IMR-90 (cell line): ENCODE data around the gene ALDH2. TPM values are rescaled to one million over a fixed set of nuclear protein-coding genes. Genes with fewer than 3 reads are reported as not detected.

Experiments
- ATAC-seq: fragments of 200-7000 bp; cut with Tn5 transposase; 2 replicates; pipeline ENCODE4 v1.9.1; 2020; ENCODE audit warnings: low read depth, mild to moderate bottlenecking, moderate library complexity
- BruUV-seq: library from RNA; stranded (reverse); fragments of 400-500 nt; replicated peaks from 2 replicates; lab custom pipeline; 2021; lab: Mats Ljungman, UMichigan
- CTCF ChIA-PET: fragments of 300-600 bp; formaldehyde crosslinking; extraction: SDS; loops from one replicate; lab custom pipeline; 2021; ENCODE audit warnings: antibody characterized with exemption; lab: Yijun Ruan, JAX
- POLR2A ChIA-PET: fragments of 300-600 bp; sonication (Branson Sonifier 250); formaldehyde crosslinking; loops from one replicate; lab custom pipeline; 2022; ENCODE audit warnings: antibody characterized with exemption; ENCODE audit not compliant: unreplicated experiment; lab: Charles Lee
- DNase-seq: peaks from one replicate; pipeline ENCODE4 v3.0.0; 2013
- H2AFZ ChIP-seq: replicated peaks from 2 replicates; pipeline ENCODE3; 2013; ENCODE audit warnings: low read length, mild to moderate bottlenecking; ENCODE audit not compliant: poor library complexity
- H2AK5ac ChIP-seq: 2 replicates; pipeline ENCODE4 v1.6.1; 2013; ENCODE audit warnings: low read depth, low read length, inconsistent platforms
- H2AK9ac ChIP-seq: replicated peaks from 2 replicates; pipeline ENCODE3; 2013; ENCODE audit warnings: mild to moderate bottlenecking, low read depth, low read length, moderate library complexity; ENCODE audit not compliant: poor library complexity
- H2BK120ac ChIP-seq: 2 replicates; pipeline ENCODE4 v1.6.1; 2013; ENCODE audit warnings: low read depth, low read length, inconsistent platforms
- H2BK15ac ChIP-seq: 3 replicates; pipeline ENCODE4 v1.6.1; 2013; ENCODE audit warnings: low read depth, low read length, inconsistent platforms
- H2BK20ac ChIP-seq: 2 replicates; pipeline ENCODE4 v1.6.1; 2013; ENCODE audit warnings: low read depth, mild to moderate bottlenecking, inconsistent platforms, low read length, moderate library complexity
- H2BK5ac ChIP-seq: 2 replicates; pipeline ENCODE4 v1.6.1; 2013; ENCODE audit warnings: mild to moderate bottlenecking, low read depth, low read length, inconsistent platforms; ENCODE audit not compliant: poor library complexity, severe bottlenecking
- H3K14ac ChIP-seq: replicated peaks from 2 replicates; pipeline ENCODE4 v1.6.1; 2013; ENCODE audit warnings: low read depth, low read length, inconsistent platforms
- H3K18ac ChIP-seq: 2 replicates; pipeline ENCODE4 v1.6.1; 2013; ENCODE audit warnings: low read depth, low read length, control low read depth
- H3K23ac ChIP-seq: 2 replicates; pipeline ENCODE4 v1.6.1; 2013; ENCODE audit warnings: low read depth, low read length, inconsistent platforms
- H3K27ac ChIP-seq: 2 replicates; pipeline ENCODE4 v1.5.1; 2013; ENCODE audit warnings: mild to moderate bottlenecking, control low read depth, low read length; ENCODE audit not compliant: insufficient read depth
- H3K27me3 ChIP-seq: 2 replicates; pipeline ENCODE4 v1.6.1; 2013; ENCODE audit warnings: low read length; ENCODE audit not compliant: control insufficient read depth, insufficient read depth
- H3K36me3 ChIP-seq: 2 replicates; pipeline ENCODE4 v1.6.1; 2013; ENCODE audit warnings: low read length, mixed read lengths; ENCODE audit not compliant: control insufficient read depth, insufficient read depth
- H3K4ac ChIP-seq: 2 replicates; pipeline ENCODE4 v1.6.1; 2013; ENCODE audit warnings: low read depth, low read length, inconsistent platforms
- H3K4me1 ChIP-seq: 2 replicates; pipeline ENCODE4 v1.6.1; 2013; ENCODE audit warnings: low read length, mixed read lengths; ENCODE audit not compliant: control insufficient read depth, insufficient read depth
- H3K4me2 ChIP-seq: 2 replicates; pipeline ENCODE4 v1.6.1; 2013; ENCODE audit warnings: low read depth, mild to moderate bottlenecking, control low read depth, low read length, moderate library complexity
- H3K4me3 ChIP-seq: 2 replicates; pipeline ENCODE4 v1.5.1; 2013; ENCODE audit warnings: low read depth, mild to moderate bottlenecking, control low read depth, low read length, moderate library complexity; ENCODE audit not compliant: insufficient read depth
- H3K56ac ChIP-seq: 2 replicates; pipeline ENCODE4 v1.6.1; 2013; ENCODE audit warnings: low read length, inconsistent platforms; ENCODE audit not compliant: insufficient read depth; ENCODE audit errors: extremely low read depth
- H3K79me1 ChIP-seq, 2 experiments: 2 replicates each; pipeline ENCODE4 v1.6.1; 2013; ENCODE audit warnings: low read length in 2 of 2, inconsistent platforms in 1 of 2, low read depth in 1 of 2
- H3K9ac ChIP-seq: 2 replicates; pipeline ENCODE4 v1.6.1; 2013; ENCODE audit warnings: low read depth, low read length, control low read depth
- H3K9me1 ChIP-seq: 2 replicates; pipeline ENCODE4 v1.6.1; 2013; ENCODE audit warnings: low read length, inconsistent platforms; ENCODE audit not compliant: insufficient read depth
- H3K9me3 ChIP-seq: 2 replicates; pipeline ENCODE4 v1.6.1; 2013; ENCODE audit warnings: low read length; ENCODE audit not compliant: control insufficient read depth, insufficient read depth
- H4K20me1 ChIP-seq: 2 replicates; pipeline ENCODE4 v1.6.1; 2013; ENCODE audit warnings: low read length, inconsistent platforms; ENCODE audit not compliant: insufficient read depth
- H4K5ac ChIP-seq: 2 replicates; pipeline ENCODE4 v1.6.1; 2013; ENCODE audit warnings: mild to moderate bottlenecking, low read depth, low read length, control low read depth
- H4K8ac ChIP-seq, 2 experiments: 2 replicates each; pipeline ENCODE4 v1.6.1; 2013; ENCODE audit warnings: low read depth in 2 of 2, low read length in 2 of 2, control low read depth in 1 of 2, inconsistent platforms in 1 of 2
- H4K91ac ChIP-seq: 2 replicates; pipeline ENCODE4 v1.6.1; 2013; ENCODE audit warnings: low read depth, low read length, inconsistent platforms; ENCODE audit not compliant: insufficient read depth
- CHD1 ChIP-seq: IDR thresholded peaks from 2 replicates; pipeline ENCODE4 v1.6.1; 2012; ENCODE audit warnings: low read depth, low read length, improper control_type of control experiment
- FOS ChIP-seq: fragments of 150-350 bp; IDR thresholded peaks from 2 replicates; pipeline ENCODE4 v1.6.1; 2016; ENCODE audit warnings: low read depth, low read length
- MAZ ChIP-seq: IDR thresholded peaks from 2 replicates; pipeline ENCODE4 v1.6.1; 2012; ENCODE audit warnings: low read depth, mild to moderate bottlenecking, low read length, improper control_type of control experiment, moderate library complexity, borderline replicate concordance
- NFE2L2 ChIP-seq: fragments of 150-350 bp; IDR thresholded peaks from 2 replicates; pipeline ENCODE4 v1.6.1; 2016; ENCODE audit warnings: low read depth, mild to moderate bottlenecking, low read length
- SMC3 ChIP-seq: fragments of 150-350 bp; IDR thresholded peaks from 2 replicates; pipeline ENCODE4 v1.6.1; 2016; ENCODE audit warnings: low read depth, mild to moderate bottlenecking, antibody characterized with exemption, low read length, moderate library complexity
- WGBS, 2 experiments: methylation state at CpG; one replicate each; pipeline versions ENCODE4 v1.1.5 to v1.1.7; 2013; ENCODE audit warnings: missing lambda C conversion rate in 2 of 2; ENCODE audit not compliant: insufficient read length in 1 of 2; ENCODE audit errors: extremely low coverage in 2 of 2; 5-methylcytosine and 5-hydroxymethylcytosine counted together
- dilution Hi-C: fragments of 300-500 bp; cut with HindIII; formaldehyde crosslinking; loops from one replicate; pipeline ENCODE4 v1.14.3; 2018; ENCODE audit warnings: low sequenced_read_pairs; ENCODE audit not compliant: unreplicated experiment
- in situ Hi-C: fragments of 300-500 bp; cut with MboI; formaldehyde crosslinking; loops from 3 replicates; pipeline ENCODE4 v1.14.3; 2019; ENCODE audit warnings: low sequenced_read_pairs, inconsistent platforms, mixed read lengths
- intact Hi-C: fragments of 100-400 bp; cut with micrococcal nuclease; formaldehyde crosslinking; loops from 2 replicates; pipeline ENCODE4 v1.10.0; 2022
- polyA plus RNA-seq, 3 experiments: library from polyadenylated mRNA; depleted of rRNA; stranded (reverse); fragments of >200 nt; gene quantifications; 2 replicates each; pipeline ENCODE4 v1.2.3, GENCODE V29; 2012; ENCODE audit warnings: low replicate concordance in 1 of 3
- total RNA-seq: library from RNA; depleted of rRNA; stranded (reverse); fragments of >200 nt; gene quantifications from 2 replicates; pipeline ENCODE4 v1.2.3, GENCODE V29; 2012
- TF ChIP-seq, protein P1 (sequence below): fragments of 150-350 bp; IDR thresholded peaks from 2 replicates; pipeline ENCODE4 v1.6.1; 2017; ENCODE audit warnings: mild to moderate bottlenecking, antibody characterized with exemption, low read length, low read depth

The ALDH2 gene
- total and polyA plus RNA-seq, 2 of the 4 experiments (the other 2 are of a cell fraction), result 16.0 to 41.2 TPM

DNA sequence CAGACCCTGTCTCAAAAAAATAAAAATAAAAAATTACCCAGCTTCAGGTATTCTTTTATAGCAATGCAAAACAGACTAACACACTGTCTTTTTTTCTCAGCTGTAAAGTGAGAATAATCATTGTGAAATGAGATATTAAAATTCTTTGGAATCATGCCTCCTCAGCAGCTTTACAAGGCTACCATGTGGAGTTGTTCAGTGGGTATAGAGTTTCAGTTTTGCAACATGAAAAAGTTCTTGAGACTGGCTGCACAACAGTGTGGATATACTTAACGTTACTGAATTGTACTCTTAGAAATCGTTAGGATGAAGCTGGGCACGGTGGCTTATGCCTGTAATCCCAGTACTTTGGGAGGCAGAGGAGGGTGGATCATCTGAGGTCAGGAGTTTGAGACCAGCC lies 59.6 kb downstream of the ALDH2 start:
- Histone ChIP-seq H4K8ac (no peak overlapping the region), H2AK9ac (no peak overlapping the region), H3K56ac (no peak overlapping the region), H4K5ac (no peak overlapping the region), H3K9ac (no peak overlapping the region), H3K23ac (no peak overlapping the region), H2AFZ (no peak overlapping the region), H2BK120ac (no peak overlapping the region), H2BK15ac (no peak overlapping the region), H3K9me3 (no peaks in the 10 kb centered on the region), H3K4me1 (no peaks in the 10 kb centered on the region), H3K9me1 (no peaks in the 10 kb centered on the region), H4K20me1 (no peaks in the 10 kb centered on the region), H3K27me3 (peaks cover 8% of the 10 kb centered on the region), H3K4me2 (no peak overlapping the region), H3K4me3 (no peak overlapping the region), H4K91ac (no peak overlapping the region), H3K4ac (no peak overlapping the region), H3K36me3 (no peaks in the 10 kb centered on the region), H3K27ac (no peak overlapping the region), H3K14ac (no peak overlapping the region), H2BK5ac (no peak overlapping the region), H3K18ac (no peak overlapping the region), H2BK20ac (no peak overlapping the region), H2AK5ac (no peak overlapping the region), H3K79me1 (no peaks in the 10 kb centered on the region)
- POLR2A ChIA-PET, result no interaction called here
- DNase-seq (no peak), ATAC-seq (peak; percentile 53)
- in situ Hi-C loops, result no loop called here
- CTCF ChIA-PET, result interaction anchor here (0.6 to 1.0 kb wide), 2 partner anchors 13 to 115 kb away, joined by 3 read pairs; no protein-coding TSS in a partner anchor
- dilution Hi-C loops, result no loop called here
- intact Hi-C loops, result no loop called here
- 50% methylated on average over 1 of the region's 3 CpGs; no CpG with 5 or more reads in 1 of the 2 experiments for WGBS, 2 experiments
- BruUV-seq, result no TSS peak
- TF ChIP-seq NFE2L2 (no peak), MAZ (no peak), CHD1 (no peak), FOS (no peak), SMC3 (no peak)
- TF ChIP-seq, protein P1, sequence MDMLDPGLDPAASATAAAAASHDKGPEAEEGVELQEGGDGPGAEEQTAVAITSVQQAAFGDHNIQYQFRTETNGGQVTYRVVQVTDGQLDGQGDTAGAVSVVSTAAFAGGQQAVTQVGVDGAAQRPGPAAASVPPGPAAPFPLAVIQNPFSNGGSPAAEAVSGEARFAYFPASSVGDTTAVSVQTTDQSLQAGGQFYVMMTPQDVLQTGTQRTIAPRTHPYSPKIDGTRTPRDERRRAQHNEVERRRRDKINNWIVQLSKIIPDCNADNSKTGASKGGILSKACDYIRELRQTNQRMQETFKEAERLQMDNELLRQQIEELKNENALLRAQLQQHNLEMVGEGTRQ, result no peak
